ENCODE results near the gene TESMIN.

TESMIN gene

DNA sequence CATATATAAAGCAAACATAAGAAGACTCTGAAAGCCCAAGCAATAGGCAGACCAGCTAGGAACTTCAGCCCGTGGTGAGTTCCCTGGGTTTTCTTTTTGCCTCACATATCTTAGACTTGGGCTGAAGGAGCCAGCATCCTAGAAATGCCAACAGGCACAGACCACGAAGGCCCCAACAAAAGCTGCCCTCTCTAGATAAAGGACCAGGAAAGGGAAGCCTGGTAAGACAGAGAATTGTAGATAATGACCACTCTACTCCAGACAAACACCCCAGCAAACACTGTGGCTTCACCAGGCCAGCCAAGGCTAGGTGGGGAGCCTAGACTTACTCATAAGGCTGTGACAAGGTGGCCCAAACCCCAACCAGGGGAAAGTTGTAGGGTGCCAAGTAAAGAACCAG, 55.8 kb downstream of the TESMIN start:
- no peak for TF ChIP-seq ZFX (IDR thresholded peaks at IDR 0.05)
- TF ChIP-seq, protein P1, sequence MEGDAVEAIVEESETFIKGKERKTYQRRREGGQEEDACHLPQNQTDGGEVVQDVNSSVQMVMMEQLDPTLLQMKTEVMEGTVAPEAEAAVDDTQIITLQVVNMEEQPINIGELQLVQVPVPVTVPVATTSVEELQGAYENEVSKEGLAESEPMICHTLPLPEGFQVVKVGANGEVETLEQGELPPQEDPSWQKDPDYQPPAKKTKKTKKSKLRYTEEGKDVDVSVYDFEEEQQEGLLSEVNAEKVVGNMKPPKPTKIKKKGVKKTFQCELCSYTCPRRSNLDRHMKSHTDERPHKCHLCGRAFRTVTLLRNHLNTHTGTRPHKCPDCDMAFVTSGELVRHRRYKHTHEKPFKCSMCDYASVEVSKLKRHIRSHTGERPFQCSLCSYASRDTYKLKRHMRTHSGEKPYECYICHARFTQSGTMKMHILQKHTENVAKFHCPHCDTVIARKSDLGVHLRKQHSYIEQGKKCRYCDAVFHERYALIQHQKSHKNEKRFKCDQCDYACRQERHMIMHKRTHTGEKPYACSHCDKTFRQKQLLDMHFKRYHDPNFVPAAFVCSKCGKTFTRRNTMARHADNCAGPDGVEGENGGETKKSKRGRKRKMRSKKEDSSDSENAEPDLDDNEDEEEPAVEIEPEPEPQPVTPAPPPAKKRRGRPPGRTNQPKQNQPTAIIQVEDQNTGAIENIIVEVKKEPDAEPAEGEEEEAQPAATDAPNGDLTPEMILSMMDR (conservative IDR thresholded peaks at IDR 0.05), result no peak
- H3K27ac ChIP-seq, result no peak overlapping the region

DNA sequence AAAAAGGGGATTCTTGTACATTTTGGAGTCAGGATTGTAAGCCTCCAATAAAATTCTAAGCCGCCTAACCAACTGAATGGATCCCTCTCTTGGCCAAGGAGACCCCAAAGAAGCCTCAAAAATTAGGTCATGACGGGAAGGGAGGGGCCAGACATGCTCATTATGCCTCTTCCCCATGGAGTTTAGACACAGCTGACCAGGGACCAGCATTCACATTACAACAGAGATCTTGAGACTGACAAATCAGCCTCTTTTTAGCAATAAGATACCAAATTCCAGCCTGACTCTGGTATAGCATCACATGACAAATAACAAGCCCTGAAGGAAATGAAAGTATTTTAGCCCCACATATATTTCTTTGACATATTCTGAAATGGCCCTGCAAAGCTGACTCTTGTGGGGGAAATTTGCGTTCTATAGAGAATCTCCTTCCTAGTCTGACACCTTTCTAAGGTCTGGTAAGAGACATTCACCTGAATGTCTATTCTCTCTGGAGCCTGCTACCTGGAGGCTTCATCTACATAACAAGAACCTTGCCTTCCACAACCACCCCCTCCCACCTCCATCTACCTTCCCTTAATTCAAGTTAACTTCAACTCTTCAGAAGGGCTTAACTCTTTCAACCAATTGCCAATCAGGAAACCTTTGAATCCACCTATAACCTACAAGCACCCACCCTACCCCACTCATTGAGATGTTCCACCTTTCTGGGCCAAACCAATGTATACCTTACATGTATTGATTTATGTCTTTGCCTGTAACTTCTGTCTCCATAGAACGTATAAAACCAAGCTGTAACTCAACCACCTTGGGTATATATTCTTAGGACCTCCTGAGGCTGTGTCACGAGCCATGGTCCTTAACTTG, 56.7 kb downstream of the TESMIN start:
- H3K27ac ChIP-seq, result no peak overlapping the region
- TF ChIP-seq, protein P1 (conservative IDR thresholded peaks at IDR 0.05), result no peak
- TF ChIP-seq ZFX (IDR thresholded peaks at IDR 0.05), result no peak

DNA sequence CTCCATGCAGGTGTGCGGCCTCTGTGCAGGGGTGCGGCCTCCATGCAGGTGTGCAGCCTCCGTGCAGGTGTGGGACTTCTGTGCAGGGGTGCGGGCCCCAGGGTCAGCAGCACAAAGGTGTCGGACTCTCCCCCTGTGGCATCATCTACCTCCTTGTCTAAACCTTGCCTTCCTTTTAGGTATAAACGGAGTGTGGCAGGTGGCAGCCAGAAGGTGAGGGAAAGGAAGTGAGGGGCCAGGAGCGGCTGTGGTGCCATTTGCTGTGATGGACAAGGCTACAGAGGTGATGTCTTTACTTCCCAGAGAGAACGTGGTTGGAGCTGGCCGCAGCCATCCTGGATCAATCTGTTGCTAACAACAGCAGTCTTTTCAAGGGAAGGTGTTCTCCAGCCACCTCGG, 57.8 kb downstream of the TESMIN start:
- no peak overlapping the region for H3K27ac ChIP-seq
- TF ChIP-seq, protein P1 (conservative IDR thresholded peaks at IDR 0.05), result no peak
- no peak for TF ChIP-seq ZFX (IDR thresholded peaks at IDR 0.05)

DNA sequence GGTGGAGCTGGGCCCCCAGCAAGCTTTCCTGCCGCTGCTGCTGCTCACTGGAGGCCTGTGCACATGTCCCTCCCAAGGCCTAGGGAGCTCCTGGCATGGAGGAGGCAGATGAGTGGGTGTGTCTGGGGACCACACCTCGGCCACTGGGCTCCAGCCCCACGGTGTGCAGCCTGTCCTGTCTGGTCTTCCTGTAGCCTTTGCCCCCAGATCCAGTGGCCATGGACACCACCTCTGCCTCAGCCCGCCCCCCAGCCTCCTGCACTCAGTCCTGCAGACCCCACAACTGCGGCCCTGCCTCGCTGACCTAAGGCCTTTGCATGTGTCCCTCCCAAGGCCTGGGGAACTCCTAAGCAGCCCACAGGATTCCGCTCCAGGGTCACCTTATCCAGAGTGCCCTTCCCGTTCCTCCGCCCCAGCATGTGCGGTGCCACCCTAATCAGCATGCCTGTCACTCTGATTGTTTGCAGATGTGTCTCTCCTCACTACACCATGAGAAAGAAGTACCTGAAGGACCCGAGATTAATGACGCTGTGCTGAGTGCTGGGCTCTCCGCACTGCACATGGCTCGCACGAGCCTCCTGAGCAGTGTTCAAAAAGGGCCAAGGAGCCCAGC, 58.3 kb downstream of the TESMIN start:
- TF ChIP-seq, protein P1 (conservative IDR thresholded peaks at IDR 0.05), result no peak
- TF ChIP-seq ZFX (IDR thresholded peaks at IDR 0.05), result no peak
- H3K27ac ChIP-seq, result no peak overlapping the region

DNA sequence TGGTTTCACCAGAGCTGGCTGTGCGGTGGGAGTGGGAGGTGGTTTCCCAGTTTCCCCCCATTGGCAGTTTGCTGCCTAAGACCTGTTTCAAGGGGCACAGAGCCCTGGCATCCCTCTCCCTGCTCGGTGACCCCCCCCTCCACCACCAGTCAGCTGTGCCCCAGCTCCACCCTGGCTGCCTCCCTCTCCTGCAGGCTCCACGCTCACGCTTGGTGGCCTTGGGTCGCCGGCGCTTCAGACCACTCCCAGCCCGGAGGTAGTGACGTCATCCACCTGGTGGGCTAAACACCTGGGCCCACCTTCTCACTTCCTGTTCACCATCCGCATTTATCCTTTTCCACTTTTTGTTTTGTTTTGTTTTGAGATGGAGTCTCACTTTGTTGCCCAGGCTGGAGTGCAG, 59.2 kb downstream of the TESMIN start:
- H3K27ac ChIP-seq, result no peak overlapping the region
- no peak for TF ChIP-seq ZFX (IDR thresholded peaks at IDR 0.05)
- TF ChIP-seq, protein P1 (conservative IDR thresholded peaks at IDR 0.05), result no peak

DNA sequence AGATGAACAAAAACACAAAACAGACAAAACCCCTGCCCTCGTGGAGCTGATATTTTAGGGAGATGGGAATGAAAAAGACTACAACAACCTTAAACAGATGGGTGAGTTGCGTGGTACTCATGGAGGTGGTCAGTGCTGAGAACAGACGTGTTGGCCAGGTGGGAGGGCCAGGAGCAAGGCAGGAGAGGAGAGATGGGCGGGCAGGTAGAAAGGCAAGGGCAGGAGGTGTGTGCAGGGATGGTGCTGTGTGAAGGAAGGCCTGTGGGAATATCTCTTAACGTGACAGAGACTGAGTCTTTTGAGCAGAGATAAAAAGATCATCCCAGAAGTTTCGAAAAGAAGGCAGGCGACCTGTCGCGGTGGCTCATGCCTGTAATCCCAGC, 59.9 kb downstream of the TESMIN start:
- TF ChIP-seq, protein P1 (conservative IDR thresholded peaks at IDR 0.05), result no peak
- TF ChIP-seq ZFX (IDR thresholded peaks at IDR 0.05), result no peak
- no peak overlapping the region for H3K27ac ChIP-seq

DNA sequence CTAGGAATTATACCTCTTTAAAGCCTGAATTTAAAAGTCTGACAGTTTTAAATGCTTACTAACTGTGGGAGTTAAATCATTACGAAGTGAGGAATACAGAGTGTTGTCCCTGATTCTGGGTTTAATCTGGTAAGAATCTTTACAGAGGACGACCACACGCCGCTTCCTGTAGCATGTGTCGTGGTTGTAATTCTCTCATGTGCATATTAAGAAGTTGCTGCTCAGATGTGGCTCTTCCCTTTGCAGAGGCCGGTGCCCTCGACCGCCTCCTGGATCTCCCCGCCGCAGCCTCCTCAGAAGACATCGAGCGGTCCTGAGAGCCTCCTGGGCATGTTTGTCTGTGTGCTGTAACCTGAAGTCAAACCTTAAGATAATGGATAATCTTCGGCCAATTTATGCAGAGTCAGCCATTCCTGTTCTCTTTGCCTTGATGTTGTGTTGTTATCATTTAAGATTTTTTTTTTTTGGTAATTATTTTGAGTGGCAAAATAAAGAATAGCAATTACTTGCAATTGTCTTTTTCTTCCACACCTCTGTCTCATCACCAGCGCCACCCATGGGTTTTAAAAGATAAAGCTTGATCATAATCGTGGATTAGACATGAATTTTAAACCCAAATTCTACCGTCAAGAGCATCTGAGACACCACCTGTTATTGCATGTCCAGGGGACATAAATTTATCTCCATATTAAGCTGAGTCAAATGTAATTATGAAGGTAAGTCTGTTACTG, 60.5 kb downstream of the TESMIN start:
- TF ChIP-seq, protein P1 (conservative IDR thresholded peaks at IDR 0.05), result no peak; the same call in 1 of the 2 replicates
- TF ChIP-seq ZFX (IDR thresholded peaks at IDR 0.05), result no peak

More for the DNA sequence above, 60.5 kb downstream of the TESMIN start:
- no peak overlapping the region for H3K27ac ChIP-seq
